HG02870 (cell line): ENCODE measurements around the gene OLIG1.
A peak's percentile ranks its signal among the peaks of the same experiment; 100 is the strongest.

Source experiments
- ATAC-seq: cut with Tn5 transposase; IDR thresholded peaks from one replicate; pipeline ENCODE4 v1.9.1; 2021; ENCODE audit warnings: mild to moderate bottlenecking, moderate library complexity; ENCODE audit not compliant: unreplicated experiment

Gene OLIG1

GRCh38 chr21:33061233-33061632, 8.7 kb upstream of the OLIG1 start:
- ATAC-seq, result no peak

GRCh38 chr21:33063375-33063883, 6.5 kb upstream of the OLIG1 start:
- no peak for ATAC-seq

- ATAC-seq, result no peak
Measured at GRCh38 chr21:33063907-33064622, 5.9 kb upstream of the OLIG1 start.

GRCh38 chr21:33064623-33065390, 5.1 kb upstream of the OLIG1 start:
- ATAC-seq, result no peak

- ATAC-seq, result no peak
Measured at GRCh38 chr21:33067043-33067442, 2.9 kb upstream of the OLIG1 start.

- no peak for ATAC-seq
Measured at GRCh38 chr21:33067457-33067856, 2.5 kb upstream of the OLIG1 start.

GRCh38 chr21:33069243-33069642, 698 bp upstream of the OLIG1 start:
- ATAC-seq, result no peak

- no peak for ATAC-seq
Measured at GRCh38 chr21:33069645-33069993, 322 bp upstream of the OLIG1 start.

GRCh38 chr21:33070744-33070997, 730 bp downstream of the OLIG1 start:
- ATAC-seq, result no peak

- ATAC-seq, result no peak
Measured at GRCh38 chr21:33070998-33071769, 1.2 kb downstream of the OLIG1 start.

GRCh38 chr21:33071770-33072306, 1.9 kb downstream of the OLIG1 start:
- ATAC-seq, result no peak

- ATAC-seq, result no peak
Measured at GRCh38 chr21:33073636-33074035, 3.7 kb downstream of the OLIG1 start.

GRCh38 chr21:33075128-33075527, 5.2 kb downstream of the OLIG1 start:
- no peak for ATAC-seq

- ATAC-seq, result no peak
Measured at GRCh38 chr21:33075596-33076195, 5.8 kb downstream of the OLIG1 start.

- ATAC-seq, result no peak
Measured at GRCh38 chr21:33076600-33077329, 6.8 kb downstream of the OLIG1 start.

- ATAC-seq, result peak; percentile 96
Measured at GRCh38 chr21:33078907-33079582, 9.1 kb downstream of the OLIG1 start.

- ATAC-seq, result no peak
Measured at GRCh38 chr21:33080376-33080775, 10.4 kb downstream of the OLIG1 start.

GRCh38 chr21:33080776-33081175, 10.8 kb downstream of the OLIG1 start:
- ATAC-seq, result no peak

GRCh38 chr21:33088384-33088783, 18.4 kb downstream of the OLIG1 start:
- no peak for ATAC-seq
